Measurements from ENCODE around the gene GMPS.

- TF ChIP-seq EZH2phosphoT487 (IDR thresholded peaks at IDR 0.05), result no peak
- no peak for TF ChIP-seq CTCF (IDR thresholded peaks at IDR 0.05)
- no peak for TF ChIP-seq EZH2 (IDR thresholded peaks at IDR 0.05)
Measured at GRCh38 chr3:155912579-155913190, 42.2 kb downstream of the GMPS start.

All from neural progenitor cell (in vitro differentiated cells).